GM19193 (cell line): ENCODE data around the gene SELENOV.

ENCODE experiments used
- POLR2A ChIP-seq: IDR thresholded peaks from 4 replicates; pipeline ENCODE4 v1.6.1; 2011; ENCODE audit not compliant: insufficient read depth, insufficient read length; ENCODE audit errors: extremely low read depth

SELENOV gene

GRCh38 chr19:39532233-39533002, 17.5 kb downstream of the SELENOV start, which contains the start of gene EID2B:
Gene EID2B (minus strand): TSS chr19:39532852. CDS start chr19:39532802, 50 bp downstream.
- peak; percentile 63 for TF ChIP-seq POLR2A

- TF ChIP-seq POLR2A, result no peak
Measured at GRCh38 chr19:39533003-39533512, 18.1 kb downstream of the SELENOV start.

GRCh38 chr19:39533791-39534190, 18.9 kb downstream of the SELENOV start:
- TF ChIP-seq POLR2A, result no peak

GRCh38 chr19:39539165-39539517, 24.2 kb downstream of the SELENOV start:
- TF ChIP-seq POLR2A, result no peak

- TF ChIP-seq POLR2A, result peak; percentile 76
Measured at GRCh38 chr19:39539518-39540332, 24.8 kb downstream of the SELENOV start, which contains the start of gene EID2. Gene EID2 (minus strand): TSS chr19:39540161. CDS start chr19:39540079, 82 bp downstream.

- TF ChIP-seq POLR2A, result no peak
Measured at GRCh38 chr19:39540333-39540673, 25.4 kb downstream of the SELENOV start.

- no peak for TF ChIP-seq POLR2A
Measured at GRCh38 chr19:39542206-39542605, 27.3 kb downstream of the SELENOV start.

- TF ChIP-seq POLR2A, result no peak
Measured at GRCh38 chr19:39543477-39543857, 28.5 kb downstream of the SELENOV start.

- no peak for TF ChIP-seq POLR2A
Measured at GRCh38 chr19:39544226-39544903, 29.4 kb downstream of the SELENOV start.

- no peak for TF ChIP-seq POLR2A
Measured at GRCh38 chr19:39544911-39545310, 30.0 kb downstream of the SELENOV start.

- TF ChIP-seq POLR2A, result no peak
Measured at GRCh38 chr19:39546599-39546998, 31.7 kb downstream of the SELENOV start.

GRCh38 chr19:39550197-39550596, 35.3 kb downstream of the SELENOV start:
- no peak for TF ChIP-seq POLR2A

GRCh38 chr19:39553082-39553652, 38.2 kb downstream of the SELENOV start:
- no peak for TF ChIP-seq POLR2A

GRCh38 chr19:39554701-39555311, 39.9 kb downstream of the SELENOV start:
- no peak for TF ChIP-seq POLR2A

GRCh38 chr19:39555883-39556282, 40.9 kb downstream of the SELENOV start:
- no peak for TF ChIP-seq POLR2A
